Stimulated activated CD8-positive, alpha-beta memory T cell treated with anti-CD3 and anti-CD28 coated beads, Interleukin-15, amount 100 ng/mL, for 1 hour (primary cell): ENCODE measurements around the gene VCX2.
"Not testable (repeated sequence)": the region's sequence is repeated elsewhere in the genome, so short reads cannot be mapped to it uniquely, and the experiment has no call there.

Experiments used
- DNase-seq: peaks from one replicate; pipeline ENCODE4 v3.0.0-alpha.2; 2020; ENCODE audit warnings: low read depth

The VCX2 gene

GRCh38 chrX:8121391-8121790, 49.7 kb downstream of the VCX2 start:
- not testable (repeated sequence) for DNase-seq
